WERI-Rb-1 (cell line): ENCODE data around the gene FOLR1.
"Not testable (repeated sequence)": the region's sequence is repeated elsewhere in the genome, so short reads cannot be mapped to it uniquely, and the experiment has no call there.

Source experiments
- DNase-seq: peaks from one replicate; pipeline ENCODE4 v3.0.0-alpha.2; 2020
- H3K27ac ChIP-seq: fragments of 250-450 bp; sonication (Bioruptor Pico); 2 replicates; pipeline ENCODE4 v1.5.1; 2020; ENCODE audit warnings: mild to moderate bottlenecking, moderate library complexity
- H3K27me3 ChIP-seq: fragments of 250-450 bp; sonication (Bioruptor Pico); 2 replicates; pipeline ENCODE4 v1.5.1; 2021; ENCODE audit warnings: mild to moderate bottlenecking, low read depth, moderate library complexity; ENCODE audit not compliant: insufficient read depth, severe bottlenecking
- H3K36me3 ChIP-seq: fragments of 250-450 bp; sonication (Bioruptor Pico); 2 replicates; pipeline ENCODE4 v1.5.1; 2020; ENCODE audit warnings: mild to moderate bottlenecking, moderate library complexity
- H3K4me3 ChIP-seq: 2 replicates; pipeline ENCODE4 v1.5.1; 2011; ENCODE audit warnings: low read depth, mild to moderate bottlenecking, control low read depth, low read length
- H3K9me3 ChIP-seq: fragments of 250-450 bp; sonication (Bioruptor Pico); 2 replicates; pipeline ENCODE4 v1.5.1; 2021; ENCODE audit warnings: mild to moderate bottlenecking, moderate library complexity; ENCODE audit not compliant: severe bottlenecking
- TF ChIP-seq, protein P1 (sequence below): IDR thresholded peaks from 2 replicates; pipeline ENCODE4 v1.5.1; 2011; ENCODE audit warnings: low read depth, mild to moderate bottlenecking, control low read depth, inconsistent platforms, low read length

FOLR1 gene

DNA sequence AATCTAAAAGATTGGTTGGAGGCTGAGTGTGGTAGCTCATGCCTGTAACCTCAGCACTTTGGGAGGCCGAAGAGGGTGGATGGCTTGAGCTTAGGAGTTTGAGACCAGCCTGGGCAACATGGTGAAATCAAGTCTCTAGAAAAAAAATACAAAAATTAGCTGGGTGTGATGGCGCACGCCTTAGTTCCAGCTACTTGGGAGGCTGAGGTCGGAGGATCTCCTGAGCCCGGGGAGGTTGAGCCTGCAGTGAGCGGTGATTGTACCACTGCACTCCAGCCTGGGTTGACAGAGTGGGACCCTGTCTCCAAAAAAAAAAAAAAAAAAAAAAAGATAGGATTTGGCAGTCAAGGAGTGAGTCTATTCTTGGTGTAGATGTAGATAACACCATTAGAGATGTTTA lies 10.6 kb downstream of the FOLR1 start:
- Histone ChIP-seq H3K36me3 (no peaks in the 10 kb centered on the region), H3K27me3 (no peaks in the 10 kb centered on the region), H3K4me3 (no peak overlapping the region), H3K9me3 (no peaks in the 10 kb centered on the region), H3K27ac (no peak overlapping the region)
- no peak for DNase-seq
- TF ChIP-seq, protein P1, sequence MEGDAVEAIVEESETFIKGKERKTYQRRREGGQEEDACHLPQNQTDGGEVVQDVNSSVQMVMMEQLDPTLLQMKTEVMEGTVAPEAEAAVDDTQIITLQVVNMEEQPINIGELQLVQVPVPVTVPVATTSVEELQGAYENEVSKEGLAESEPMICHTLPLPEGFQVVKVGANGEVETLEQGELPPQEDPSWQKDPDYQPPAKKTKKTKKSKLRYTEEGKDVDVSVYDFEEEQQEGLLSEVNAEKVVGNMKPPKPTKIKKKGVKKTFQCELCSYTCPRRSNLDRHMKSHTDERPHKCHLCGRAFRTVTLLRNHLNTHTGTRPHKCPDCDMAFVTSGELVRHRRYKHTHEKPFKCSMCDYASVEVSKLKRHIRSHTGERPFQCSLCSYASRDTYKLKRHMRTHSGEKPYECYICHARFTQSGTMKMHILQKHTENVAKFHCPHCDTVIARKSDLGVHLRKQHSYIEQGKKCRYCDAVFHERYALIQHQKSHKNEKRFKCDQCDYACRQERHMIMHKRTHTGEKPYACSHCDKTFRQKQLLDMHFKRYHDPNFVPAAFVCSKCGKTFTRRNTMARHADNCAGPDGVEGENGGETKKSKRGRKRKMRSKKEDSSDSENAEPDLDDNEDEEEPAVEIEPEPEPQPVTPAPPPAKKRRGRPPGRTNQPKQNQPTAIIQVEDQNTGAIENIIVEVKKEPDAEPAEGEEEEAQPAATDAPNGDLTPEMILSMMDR, result no peak

GRCh38 chr11:72203163-72203562 lies 11.2 kb downstream of the FOLR1 start:
- no peak for DNase-seq
- TF ChIP-seq, protein P1, result no peak
- no peak overlapping the region for H3K4me3 ChIP-seq
- H3K27me3 ChIP-seq, result no peaks in the 10 kb centered on the region
- H3K36me3 ChIP-seq, result no peaks in the 10 kb centered on the region
- H3K27ac ChIP-seq, result no peak overlapping the region
- H3K9me3 ChIP-seq, result no peaks in the 10 kb centered on the region

DNA sequence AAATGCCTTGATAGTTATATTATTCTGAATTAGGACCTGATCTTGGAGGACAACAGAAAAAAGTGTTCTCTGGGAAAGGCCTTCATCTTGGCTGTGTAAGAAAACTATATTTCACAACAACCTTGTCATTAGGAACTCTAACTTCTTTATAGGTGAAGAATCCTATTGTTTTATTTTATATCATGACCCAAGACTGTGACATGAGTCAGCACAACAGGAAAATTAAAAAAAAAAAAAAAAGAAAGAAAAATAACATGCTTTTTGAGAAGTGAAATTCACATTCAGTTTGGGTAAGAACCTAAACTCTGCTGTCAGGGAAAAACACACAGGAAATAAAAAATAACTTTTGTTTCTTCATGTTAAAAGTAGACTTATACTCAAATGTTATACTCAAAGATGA lies 12.9 kb downstream of the FOLR1 start:
- peaks cover 8% of the 10 kb centered on the region for H3K9me3 ChIP-seq
- DNase-seq, result no peak

GRCh38 chr11:72206794-72207193 lies 14.9 kb downstream of the FOLR1 start:
- H3K27ac ChIP-seq, H3K9me3 ChIP-seq, DNase-seq, H3K27me3 ChIP-seq, H3K36me3 ChIP-seq, H3K4me3 ChIP-seq: not testable (repeated sequence)

More for the DNA sequence above, 12.9 kb downstream of the FOLR1 start:
- Histone ChIP-seq H3K4me3 (no peak overlapping the region), H3K27me3 (no peaks in the 10 kb centered on the region), H3K27ac (no peak overlapping the region), H3K36me3 (no peaks in the 10 kb centered on the region)
- TF ChIP-seq, protein P1, result no peak

DNA sequence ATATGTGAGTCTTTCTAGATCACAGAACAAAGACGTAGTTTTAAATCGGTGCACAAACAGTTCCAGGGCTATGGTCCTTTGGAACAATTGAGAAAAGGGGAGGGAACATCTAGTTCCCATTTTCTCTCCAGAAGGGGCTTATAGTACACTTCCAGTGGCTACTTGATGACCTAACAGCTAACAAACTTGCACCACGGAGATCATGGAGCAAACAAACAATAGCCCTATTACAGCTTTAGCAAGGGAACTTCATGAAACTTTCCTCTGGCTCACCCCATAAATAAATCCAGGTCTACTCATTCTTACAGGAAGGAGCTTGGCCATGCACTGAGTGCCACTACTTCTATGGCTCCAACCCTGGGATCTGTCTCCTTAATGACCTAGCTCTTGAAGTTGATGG lies 16.3 kb downstream of the FOLR1 start:
- H3K36me3 ChIP-seq, result no peaks in the 10 kb centered on the region
- H3K27me3 ChIP-seq, result no peaks in the 10 kb centered on the region
- no peak overlapping the region for H3K27ac ChIP-seq
- no peak for DNase-seq
- H3K4me3 ChIP-seq, result no peak overlapping the region
- TF ChIP-seq, protein P1, result no peak
- H3K9me3 ChIP-seq, result peaks cover 8% of the 10 kb centered on the region

DNA sequence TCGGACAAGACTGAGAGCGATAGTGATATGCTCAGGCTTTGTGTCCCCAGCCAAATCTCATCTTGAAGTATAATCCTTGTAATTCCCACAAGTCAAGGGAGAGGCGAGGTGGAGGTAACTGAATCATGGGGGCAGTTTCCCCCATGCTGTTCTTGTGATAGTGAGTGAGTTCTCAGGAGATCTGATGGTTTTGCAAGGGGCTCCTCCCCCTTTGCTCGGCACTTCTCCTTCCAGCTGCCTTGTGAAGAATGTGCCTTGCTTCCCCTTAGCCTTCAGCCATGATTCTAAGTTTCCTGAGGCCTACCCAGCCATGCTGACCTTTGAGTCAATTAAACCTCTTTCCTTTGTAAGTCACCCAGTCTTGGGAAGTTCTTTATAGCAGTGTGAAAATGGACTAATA lies 17.2 kb downstream of the FOLR1 start:
- no peak overlapping the region for H3K4me3 ChIP-seq
- H3K36me3 ChIP-seq, result no peaks in the 10 kb centered on the region
- no peak overlapping the region for H3K27ac ChIP-seq
- no peak for DNase-seq
- no peaks in the 10 kb centered on the region for H3K27me3 ChIP-seq
- peaks cover 8% of the 10 kb centered on the region for H3K9me3 ChIP-seq
- TF ChIP-seq, protein P1, result no peak
